ENCODE measurements around the gene LEFTY2. TPM values are rescaled to one million over a fixed set of nuclear protein-coding genes. Genes with fewer than 3 reads are reported as not detected.
"Not testable (repeated sequence)": the region's sequence is repeated elsewhere in the genome, so short reads cannot be mapped to it uniquely, and the experiment has no call there.

The LEFTY2 gene
- total RNA-seq, 1 experiment from 2014 or later = not detected

- H3F3A ChIP-seq (ENCODE audit: low read length, unreplicated experiment) = no peaks in the 10 kb centered on the region
- POLR2A ChIA-PET (ENCODE audit: unreplicated experiment) = no interaction called here
- no peak overlapping the region for H2AFZ ChIP-seq (ENCODE audit: low read length)
- DNase-seq = no peak
- H3K9ac ChIP-seq (ENCODE audit: low read length) = no peak overlapping the region
- H3K4me3 ChIP-seq (ENCODE audit: low read length) = no peak overlapping the region
- no peak overlapping the region for H3K27ac ChIP-seq (ENCODE audit: low read length)
- no peaks in the 10 kb centered on the region for H3K27me3 ChIP-seq (ENCODE audit: low read length)
- no peaks in the 10 kb centered on the region for H3K79me2 ChIP-seq (ENCODE audit: low read length)
- no peak for ATAC-seq
- CTCF ChIA-PET = no interaction called here
- no peaks in the 10 kb centered on the region for H3K9me3 ChIP-seq (ENCODE audit: low read length)
- H3K4me2 ChIP-seq (ENCODE audit: low read length) = no peak overlapping the region
- H3K4me1 ChIP-seq (ENCODE audit: insufficient read depth, low read length) = peaks cover 9% of the 10 kb centered on the region
- intact Hi-C loops (cut with micrococcal nuclease) = no loop called here
- H4K20me1 ChIP-seq (ENCODE audit: low read length) = no peaks in the 10 kb centered on the region
- H3K36me3 ChIP-seq (ENCODE audit: low read depth, low read length) = no peaks in the 10 kb centered on the region
- no peaks in the 10 kb centered on the region for H3K9me2 ChIP-seq (replicated peaks; ENCODE audit: low read length)
- TF ChIP-seq CTCF (conservative IDR thresholded peaks at IDR 0.05; ENCODE audit: low read depth, low read length) (no peak), EZH2phosphoT487 (IDR thresholded peaks at IDR 0.05; ENCODE audit: borderline replicate concordance, low read length) (no peak), EZH2 (IDR thresholded peaks at IDR 0.05; ENCODE audit: low read length, unreplicated experiment) (no peak)
- no TSS peak for BruUV-seq (replicated peaks)
Observed at GRCh38 chr1:225937048-225937968, 3.7 kb downstream of the LEFTY2 start.

- no peaks in the 10 kb centered on the region for H3K79me2 ChIP-seq (ENCODE audit: low read length)
- DNase-seq (no peak), ATAC-seq (no peak)
- CTCF ChIA-PET = no interaction called here
- intact Hi-C loops (cut with micrococcal nuclease) = no loop called here
- POLR2A ChIA-PET (ENCODE audit: unreplicated experiment) = interaction anchor here (0.6 to 0.7 kb wide), 2 partner anchors 53 to 54 kb away, joined by 3 to 5 read pairs; no protein-coding TSS in a partner anchor
- no peaks in the 10 kb centered on the region for H3K9me3 ChIP-seq (ENCODE audit: low read length)
- no peak for TF ChIP-seq EZH2 (IDR thresholded peaks at IDR 0.05; ENCODE audit: low read length, unreplicated experiment)
- TF ChIP-seq EZH2phosphoT487 (IDR thresholded peaks at IDR 0.05; ENCODE audit: borderline replicate concordance, low read length) = no peak
- TF ChIP-seq CTCF (conservative IDR thresholded peaks at IDR 0.05; ENCODE audit: low read depth, low read length) = no peak
- no peaks in the 10 kb centered on the region for H4K20me1 ChIP-seq (ENCODE audit: low read length)
- H3K4me1 ChIP-seq (ENCODE audit: insufficient read depth, low read length) = peaks cover 9% of the 10 kb centered on the region
- no TSS peak for BruUV-seq (replicated peaks)
- H3K4me3 ChIP-seq (ENCODE audit: low read length) = no peak overlapping the region
- no peak overlapping the region for H2AFZ ChIP-seq (ENCODE audit: low read length)
- H3K9me2 ChIP-seq (replicated peaks; ENCODE audit: low read length) = no peaks in the 10 kb centered on the region
- H3K9ac ChIP-seq (ENCODE audit: low read length) = no peak overlapping the region
- H3K27me3 ChIP-seq (ENCODE audit: low read length) = no peaks in the 10 kb centered on the region
- H3K36me3 ChIP-seq (ENCODE audit: low read depth, low read length) = no peaks in the 10 kb centered on the region
- H3K27ac ChIP-seq (ENCODE audit: low read length) = no peak overlapping the region
- no peaks in the 10 kb centered on the region for H3F3A ChIP-seq (ENCODE audit: low read length, unreplicated experiment)
- no peak overlapping the region for H3K4me2 ChIP-seq (ENCODE audit: low read length)
Observed at GRCh38 chr1:225936523-225936922, 4.5 kb downstream of the LEFTY2 start.

DNA sequence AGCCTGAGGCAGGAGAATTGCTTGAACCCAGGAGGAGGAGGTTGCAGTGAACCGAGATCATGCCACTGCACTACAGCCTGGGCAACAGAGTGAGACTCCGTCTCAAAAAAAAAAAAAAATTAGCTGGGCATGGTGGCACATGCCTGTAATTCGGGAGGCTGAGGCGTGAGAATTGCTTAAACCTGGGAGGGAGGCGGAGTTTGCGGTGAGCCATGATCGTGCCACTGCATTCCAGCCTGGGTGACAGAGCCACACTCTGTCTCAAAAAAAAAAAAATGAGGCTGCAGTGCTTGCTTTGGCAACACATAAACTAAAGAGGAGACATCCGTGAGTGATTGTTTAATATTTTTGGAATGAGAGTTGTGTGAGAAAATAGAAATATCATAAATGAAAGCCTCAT lies 4.9 kb downstream of the LEFTY2 start:
- H3K4me3 ChIP-seq (ENCODE audit: low read length); H4K20me1 ChIP-seq (ENCODE audit: low read length); H3K9me2 ChIP-seq (replicated peaks; ENCODE audit: low read length); H3K9me3 ChIP-seq (ENCODE audit: low read length); H3K9ac ChIP-seq (ENCODE audit: low read length); H2AFZ ChIP-seq (ENCODE audit: low read length); ATAC-seq; H3K4me1 ChIP-seq (ENCODE audit: insufficient read depth, low read length); H3K4me2 ChIP-seq (ENCODE audit: low read length); H3K36me3 ChIP-seq (ENCODE audit: low read depth, low read length); intact Hi-C loops (cut with micrococcal nuclease); H3F3A ChIP-seq (ENCODE audit: low read length, unreplicated experiment); H3K27me3 ChIP-seq (ENCODE audit: low read length); BruUV-seq (replicated peaks); H3K27ac ChIP-seq (ENCODE audit: low read length); DNase-seq; H3K79me2 ChIP-seq (ENCODE audit: low read length); CTCF ChIA-PET: not testable (repeated sequence)
- POLR2A ChIA-PET (ENCODE audit: unreplicated experiment) = interaction anchor here (0.6 to 0.7 kb wide), 2 partner anchors 53 to 54 kb away, joined by 3 to 5 read pairs; no protein-coding TSS in a partner anchor

Data from PC-3 (cell line).